Esophagus squamous epithelium (tissue), 5 donors: ENCODE results near the gene SHFL. TPM values are rescaled to one million over a fixed set of nuclear protein-coding genes. Genes with fewer than 3 reads are reported as not detected.
A peak's percentile ranks its signal among the peaks of the same experiment; 100 is the strongest.

Source experiments
- DNase-seq: peaks from one replicate; lab custom pipeline; 2025; lab: John Stamatoyannopoulos, UW
- H3K27ac ChIP-seq, 4 donors: fragments of 200-600 bp; sonication (generic); one replicate each; pipeline ENCODE4 v1.5.1; 2016 to 2019; ENCODE audit warnings: mild to moderate bottlenecking in 1 of 4
- H3K27me3 ChIP-seq, 4 donors: fragments of 200-600 bp; sonication (generic); 1 replicate in 3 of 4; 2 replicates in 1 of 4; pipeline versions ENCODE4 v1.5.1 to v1.6.0; 2017 to 2021; ENCODE audit warnings: antibody characterized with exemption in 1 of 4
- H3K36me3 ChIP-seq, 3 donors: fragments of 200-600 bp; sonication (generic); one replicate each; pipeline ENCODE4 v1.5.1; 2016 to 2019
- H3K4me1 ChIP-seq, 3 donors: fragments of 200-600 bp; sonication (generic); one replicate each; pipeline ENCODE4 v1.5.1; 2017 to 2019
- H3K4me3 ChIP-seq, 4 donors: fragments of 200-600 bp; sonication (generic); 1 replicate in 3 of 4; 2 replicates in 1 of 4; pipeline ENCODE4 v1.5.1; 2016 to 2019; ENCODE audit warnings: mild to moderate bottlenecking in 2 of 4, moderate library complexity in 1 of 4
- H3K9me3 ChIP-seq, 3 donors: fragments of 200-600 bp; sonication (generic); one replicate each; pipeline ENCODE4 v1.5.1; 2016 to 2019
- CTCF ChIP-seq, 6 experiments: fragments of 450-650 bp in 4 of 6; fragments of 200-600 bp in 2 of 6; sonication (generic) in 2 of 6; IDR thresholded peaks; one replicate each; pipeline ENCODE4 v1.5.1; 2016 to 2019; ENCODE audit warnings: antibody characterized with exemption in 6 of 6, mild to moderate bottlenecking in 4 of 6, moderate library complexity in 4 of 6
- POLR2A ChIP-seq, 4 donors: fragments of 450-650 bp; IDR thresholded peaks; one replicate each; pipeline ENCODE4 v1.6.1; 2017; ENCODE audit warnings: antibody characterized with exemption in 4 of 4, mild to moderate bottlenecking in 4 of 4, moderate library complexity in 3 of 4
- WGBS, 2 donors: methylation state at CpG; one replicate each; pipeline ENCODE4 v1.1.5; 2018; 5-methylcytosine and 5-hydroxymethylcytosine counted together
- intact Hi-C: fragments of 100-400 bp; cut with DNase I; formaldehyde crosslinking; loops from one replicate; pipeline ENCODE4 v1.15.0; 2022
- total RNA-seq, 4 donors: library from RNA; depleted of rRNA; stranded (reverse); fragments of >200 nt; gene quantifications; one replicate each; pipeline ENCODE4 v1.1.0, GENCODE V29; 2016
- donor health status: DM: yes; HTN: yes; CAD: no.

Gene SHFL
- total RNA-seq, 4 donors from 2014 or later = 10.0 to 23.7 (median 14.7) TPM

DNA sequence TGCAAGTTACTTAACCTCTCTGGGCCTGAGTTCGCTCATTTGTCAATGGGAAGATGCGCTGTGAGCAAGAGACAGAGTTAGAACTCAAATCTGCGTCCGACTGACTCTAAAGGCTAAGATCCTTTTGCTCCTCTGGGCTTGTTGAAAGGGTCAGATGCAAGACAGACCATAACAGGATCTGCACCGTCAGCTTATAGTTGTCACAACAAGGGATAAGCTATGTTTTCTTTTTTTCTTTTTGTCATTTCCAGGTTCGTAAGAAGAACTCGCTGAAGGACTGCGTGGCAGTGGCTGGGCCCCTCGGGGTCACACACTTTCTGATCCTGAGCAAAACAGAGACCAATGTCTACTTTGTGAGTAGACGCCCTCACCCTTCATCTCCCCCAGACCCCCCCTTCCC is 21.1 kb downstream of the SHFL start:
- Histone ChIP-seq H3K27me3 (no peaks in the 10 kb centered on the region), H3K4me1 (peaks cover 10 to 56% (median 16%) of the 10 kb centered on the region in 3 donors), H3K9me3 (no peaks in the 10 kb centered on the region), H3K27ac (peak overlapping the region in 3 of 4 donors; percentile 77 to 84 (median 83)), H3K4me3 (peak overlapping the region; percentile 53 to 90 (median 80)), H3K36me3 (peaks cover 32 to 51% (median 36%) of the 10 kb centered on the region in 3 donors)
- 58 to 69% methylated on average over 10 of the region's 10 CpGs for WGBS, 2 donors
- no peak for DNase-seq
- TF ChIP-seq POLR2A (IDR thresholded peaks at IDR 0.05) = no peak
- no peak for TF ChIP-seq CTCF (IDR thresholded peaks at IDR 0.05)
- intact Hi-C loops = no loop called here

- Histone ChIP-seq H3K36me3 (peaks cover 32 to 52% (median 36%) of the 10 kb centered on the region in 3 donors), H3K27me3 (no peaks in the 10 kb centered on the region), H3K27ac (no peak overlapping the region), H3K4me1 (peaks cover 10 to 58% (median 22%) of the 10 kb centered on the region in 3 donors), H3K4me3 (no peak overlapping the region), H3K9me3 (no peaks in the 10 kb centered on the region)
- no peak for DNase-seq
- intact Hi-C loops = no loop called here
- TF ChIP-seq POLR2A (IDR thresholded peaks at IDR 0.05) (no peak), CTCF (IDR thresholded peaks at IDR 0.05) (no peak)
- WGBS, 2 donors = 89% methylated on average over 10 to 13 of the region's 14 CpGs
These were observed 21.8 kb downstream of the SHFL start for GRCh38 chr19:10107817-10108367.

- H3K36me3 ChIP-seq = peaks cover 32 to 61% (median 40%) of the 10 kb centered on the region in 3 donors
- H3K27ac ChIP-seq = no peak overlapping the region
- peaks cover 13 to 66% (median 26%) of the 10 kb centered on the region in 3 donors for H3K4me1 ChIP-seq
- no peak for TF ChIP-seq POLR2A (IDR thresholded peaks at IDR 0.05)
- TF ChIP-seq CTCF (IDR thresholded peaks at IDR 0.05) = no peak
- H3K4me3 ChIP-seq = no peak overlapping the region
- intact Hi-C loops = no loop called here
- no peak for DNase-seq
- H3K27me3 ChIP-seq = no peaks in the 10 kb centered on the region
- no peaks in the 10 kb centered on the region for H3K9me3 ChIP-seq
- 88 to 100% methylated on average over 2 to 6 of the region's 14 CpGs for WGBS, 2 donors
These were observed 23.4 kb downstream of the SHFL start for GRCh38 chr19:10109528-10109927.

DNA sequence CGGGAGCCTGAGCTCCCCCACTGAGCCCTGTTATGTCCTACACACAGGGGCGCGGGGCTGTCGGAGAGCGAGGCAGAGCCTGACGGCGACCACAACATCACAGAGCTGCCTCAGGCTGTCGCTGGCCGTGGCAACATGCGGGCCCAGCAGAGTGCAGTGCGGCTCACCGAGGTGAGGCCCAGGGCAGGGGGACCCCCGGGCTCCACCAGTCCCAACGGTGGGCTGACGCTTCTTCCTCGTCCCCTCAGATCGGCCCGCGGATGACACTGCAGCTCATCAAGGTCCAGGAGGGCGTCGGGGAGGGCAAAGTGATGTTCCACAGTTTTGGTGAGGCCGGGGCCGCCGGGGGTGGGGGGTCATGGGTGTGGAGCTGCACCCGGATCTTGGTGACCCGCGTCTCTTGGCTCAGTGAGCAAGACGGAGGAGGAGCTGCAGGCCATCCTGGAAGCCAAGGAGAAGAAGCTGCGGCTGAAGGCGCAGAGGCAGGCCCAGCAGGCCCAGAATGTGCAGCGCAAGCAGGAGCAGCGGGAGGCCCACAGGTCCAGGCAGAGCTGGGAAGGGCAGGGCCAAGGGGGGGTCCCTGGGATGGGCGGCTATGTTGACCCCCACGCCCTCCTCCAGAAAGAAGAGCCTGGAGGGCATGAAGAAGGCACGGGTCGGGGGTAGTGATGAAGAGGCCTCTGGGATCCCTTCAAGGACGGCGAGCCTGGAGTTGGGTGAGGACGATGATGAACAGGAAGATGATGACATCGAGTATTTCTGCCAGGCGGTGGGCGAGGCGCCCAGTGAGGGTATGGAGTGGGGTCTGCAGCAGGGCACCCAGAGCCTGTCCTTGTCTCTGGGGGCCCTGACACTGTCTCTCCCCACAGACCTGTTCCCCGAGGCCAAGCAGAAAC is 24.2 kb downstream of the SHFL start:
- Histone ChIP-seq H3K4me1 (peaks cover 13 to 60% (median 26%) of the 10 kb centered on the region in 3 donors), H3K4me3 (no peak overlapping the region), H3K36me3 (peaks cover 34 to 68% (median 46%) of the 10 kb centered on the region in 3 donors), H3K27me3 (no peaks in the 10 kb centered on the region), H3K27ac (no peak overlapping the region), H3K9me3 (no peaks in the 10 kb centered on the region)
- TF ChIP-seq CTCF (IDR thresholded peaks at IDR 0.05) (no peak), POLR2A (IDR thresholded peaks at IDR 0.05) (no peak)
- WGBS, 2 donors = 80% methylated on average over 12 to 13 of the region's 44 CpGs
- intact Hi-C loops = loop anchor here (10.0 kb wide), 1 partner anchor 144 kb away; the partner anchor contains the start of gene MRPL4
- no peak for DNase-seq

- H3K27ac ChIP-seq = no peak overlapping the region
- H3K4me3 ChIP-seq = no peak overlapping the region
- no peak for TF ChIP-seq CTCF (IDR thresholded peaks at IDR 0.05)
- TF ChIP-seq POLR2A (IDR thresholded peaks at IDR 0.05) = no peak
- H3K4me1 ChIP-seq = peaks cover 13 to 54% (median 21%) of the 10 kb centered on the region in 3 donors
- 82 to 89% methylated on average over 3 to 16 of the region's 19 CpGs for WGBS, 2 donors
- H3K27me3 ChIP-seq = no peaks in the 10 kb centered on the region
- peaks cover 39 to 75% (median 52%) of the 10 kb centered on the region in 3 donors for H3K36me3 ChIP-seq
- no peak for DNase-seq
- no peaks in the 10 kb centered on the region for H3K9me3 ChIP-seq
- intact Hi-C loops = loop anchor here (10.0 kb wide), 1 partner anchor 144 kb away; the partner anchor contains the start of gene MRPL4
These were observed 24.8 kb downstream of the SHFL start for GRCh38 chr19:10110972-10111317.
